Panc1 (cell line): ENCODE data around the gene CDC26. TPM values are rescaled to one million over a fixed set of nuclear protein-coding genes. Genes with fewer than 3 reads are reported as not detected.

Source experiments
- ATAC-seq: fragments of 200-7000 bp; cut with Tn5 transposase; 2 replicates; pipeline ENCODE4 v1.9.1; 2020; ENCODE audit warnings: mild to moderate bottlenecking, moderate library complexity
- BruUV-seq: library from RNA; stranded (reverse); fragments of 400-500 nt; replicated peaks from 2 replicates; lab custom pipeline; 2021; lab: Mats Ljungman, UMichigan
- CTCF ChIA-PET: fragments of 300-600 bp; sonication (Branson Sonifier 250); formaldehyde crosslinking; loops from one replicate; lab custom pipeline; 2022; ENCODE audit warnings: antibody characterized with exemption; lab: Charles Lee
- POLR2A ChIA-PET: fragments of 300-600 bp; sonication (Branson Sonifier 250); formaldehyde crosslinking; loops from one replicate; lab custom pipeline; 2022; ENCODE audit warnings: antibody characterized with exemption; lab: Charles Lee
- DNase-seq: peaks from one replicate; pipeline ENCODE4 v3.0.0-alpha.2; 2010; ENCODE audit warnings: low read depth, low spot score
- H3K27ac ChIP-seq: 2 replicates; pipeline ENCODE4 v1.5.1; 2011; ENCODE audit warnings: mild to moderate bottlenecking, low read length, inconsistent platforms
- H3K27me3 ChIP-seq: fragments of 200-500 bp; sonication (Bioruptor generic); 2 replicates; pipeline ENCODE4 v1.6.0; 2014; ENCODE audit warnings: low read length, inconsistent platforms; ENCODE audit not compliant: control insufficient read depth, insufficient read depth
- H3K36me3 ChIP-seq: fragments of 200-500 bp; sonication (Bioruptor generic); 2 replicates; pipeline ENCODE4 v1.5.1; 2014; ENCODE audit warnings: inconsistent platforms, mild to moderate bottlenecking, low read length, moderate library complexity; ENCODE audit not compliant: control insufficient read depth, insufficient read depth
- H3K4me1 ChIP-seq: 2 replicates; pipeline ENCODE4 v1.5.1; 2011; ENCODE audit warnings: inconsistent platforms, mild to moderate bottlenecking, low read length, moderate library complexity; ENCODE audit not compliant: control insufficient read depth, insufficient read depth
- H3K4me3 ChIP-seq, 2 experiments: 2 replicates each; pipeline ENCODE4 v1.5.1; 2011 to 2012; ENCODE audit warnings: low read depth in 2 of 2, low read length in 2 of 2, mild to moderate bottlenecking in 2 of 2, inconsistent platforms in 1 of 2, moderate library complexity in 1 of 2
- H3K9me3 ChIP-seq: fragments of 200-500 bp; sonication (Bioruptor generic); 2 replicates; pipeline ENCODE4 v1.5.1; 2014; ENCODE audit warnings: low read depth, mild to moderate bottlenecking, inconsistent platforms, low read length, moderate library complexity; ENCODE audit not compliant: control insufficient read depth, insufficient read depth
- POLR2AphosphoS5 ChIP-seq: IDR thresholded peaks from 2 replicates; pipeline ENCODE4 v1.6.1; 2012; ENCODE audit warnings: mild to moderate bottlenecking, low read depth, low read length, moderate library complexity
- SIN3A ChIP-seq: IDR thresholded peaks from 2 replicates; pipeline ENCODE4 v1.6.1; 2012; ENCODE audit warnings: low read depth, mild to moderate bottlenecking, low read length, moderate library complexity, borderline replicate concordance; ENCODE audit not compliant: insufficient read depth
- TCF7L2 ChIP-seq: IDR thresholded peaks from 2 replicates; pipeline ENCODE4 v1.6.1; 2011; ENCODE audit warnings: mild to moderate bottlenecking, low read depth, low read length, inconsistent platforms
- in situ Hi-C: cut with HindIII; loops from 2 replicates; pipeline ENCODE4 v1.10.0; 2016; ENCODE audit warnings: low sequenced_read_pairs, low pct_unique_long_range_greater_than_20kb
- intact Hi-C: fragments of 100-400 bp; cut with micrococcal nuclease; formaldehyde crosslinking; loops from one replicate; pipeline ENCODE4 v1.10.0; 2022; ENCODE audit not compliant: unreplicated experiment
- total RNA-seq: library from RNA; stranded (reverse); gene quantifications from one replicate; pipeline ENCODE4 v1.2.1, GENCODE V29; 2021; ENCODE audit not compliant: unreplicated experiment
- TF ChIP-seq, protein P1 (sequence below), 2 experiments: IDR thresholded peaks; 2 replicates each; pipeline ENCODE4 v1.6.1; 2011 to 2012; ENCODE audit warnings: low read depth in 2 of 2, control low read depth in 1 of 2, low read length in 1 of 2, mild to moderate bottlenecking in 1 of 2, moderate library complexity in 1 of 2; ENCODE audit not compliant: insufficient read depth in 1 of 2
- TF ChIP-seq, protein P2 (sequence below): fragments of 450-650 bp; IDR thresholded peaks from 2 replicates; pipeline ENCODE4 v1.5.1; 2017; ENCODE audit warnings: mild to moderate bottlenecking

CDC26 gene
- total RNA-seq, 1 experiment from 2014 or later, result 19.4 TPM

DNA sequence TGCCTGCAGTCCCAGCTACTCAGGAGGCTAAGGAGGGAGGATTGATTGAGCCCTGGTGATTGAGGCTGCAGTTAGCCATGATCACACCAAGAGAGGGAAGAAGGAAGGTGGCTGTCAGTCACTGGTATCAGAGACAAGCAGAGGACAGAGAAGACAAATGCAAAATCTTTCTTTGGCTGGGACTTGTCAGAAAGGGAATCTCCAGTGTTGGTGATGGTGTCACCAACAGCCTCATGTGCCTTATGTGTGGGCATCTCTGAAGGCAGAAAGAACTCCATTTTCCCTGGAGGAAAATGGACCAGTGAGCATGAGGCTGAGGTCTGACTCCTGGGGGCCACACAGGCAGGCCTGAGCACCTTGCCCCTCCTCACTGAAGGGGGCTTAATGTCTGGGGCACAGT is 39.9 kb upstream of the CDC26 start:
- Histone ChIP-seq H3K27me3 (no peaks in the 10 kb centered on the region), H3K27ac (no peak overlapping the region), H3K4me1 (no peaks in the 10 kb centered on the region), H3K36me3 (no peaks in the 10 kb centered on the region), H3K4me3 (no peak overlapping the region), H3K9me3 (no peaks in the 10 kb centered on the region)
- intact Hi-C loops (no loop called here), in situ Hi-C loops (no loop called here)
- ChIA-PET POLR2A (no interaction called here), CTCF (no interaction called here)
- DNase-seq (no peak), ATAC-seq (no peak)
- BruUV-seq, result no TSS peak
- TF ChIP-seq POLR2AphosphoS5, result no peak
- no peak for TF ChIP-seq SIN3A
- TF ChIP-seq TCF7L2, result no peak
- TF ChIP-seq, protein P1, sequence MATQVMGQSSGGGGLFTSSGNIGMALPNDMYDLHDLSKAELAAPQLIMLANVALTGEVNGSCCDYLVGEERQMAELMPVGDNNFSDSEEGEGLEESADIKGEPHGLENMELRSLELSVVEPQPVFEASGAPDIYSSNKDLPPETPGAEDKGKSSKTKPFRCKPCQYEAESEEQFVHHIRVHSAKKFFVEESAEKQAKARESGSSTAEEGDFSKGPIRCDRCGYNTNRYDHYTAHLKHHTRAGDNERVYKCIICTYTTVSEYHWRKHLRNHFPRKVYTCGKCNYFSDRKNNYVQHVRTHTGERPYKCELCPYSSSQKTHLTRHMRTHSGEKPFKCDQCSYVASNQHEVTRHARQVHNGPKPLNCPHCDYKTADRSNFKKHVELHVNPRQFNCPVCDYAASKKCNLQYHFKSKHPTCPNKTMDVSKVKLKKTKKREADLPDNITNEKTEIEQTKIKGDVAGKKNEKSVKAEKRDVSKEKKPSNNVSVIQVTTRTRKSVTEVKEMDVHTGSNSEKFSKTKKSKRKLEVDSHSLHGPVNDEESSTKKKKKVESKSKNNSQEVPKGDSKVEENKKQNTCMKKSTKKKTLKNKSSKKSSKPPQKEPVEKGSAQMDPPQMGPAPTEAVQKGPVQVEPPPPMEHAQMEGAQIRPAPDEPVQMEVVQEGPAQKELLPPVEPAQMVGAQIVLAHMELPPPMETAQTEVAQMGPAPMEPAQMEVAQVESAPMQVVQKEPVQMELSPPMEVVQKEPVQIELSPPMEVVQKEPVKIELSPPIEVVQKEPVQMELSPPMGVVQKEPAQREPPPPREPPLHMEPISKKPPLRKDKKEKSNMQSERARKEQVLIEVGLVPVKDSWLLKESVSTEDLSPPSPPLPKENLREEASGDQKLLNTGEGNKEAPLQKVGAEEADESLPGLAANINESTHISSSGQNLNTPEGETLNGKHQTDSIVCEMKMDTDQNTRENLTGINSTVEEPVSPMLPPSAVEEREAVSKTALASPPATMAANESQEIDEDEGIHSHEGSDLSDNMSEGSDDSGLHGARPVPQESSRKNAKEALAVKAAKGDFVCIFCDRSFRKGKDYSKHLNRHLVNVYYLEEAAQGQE (IDR thresholded peaks at IDR 0.05; ENCODE audit: insufficient read depth in 1 of 2, low read depth in 2 of 2, low read length in 1 of 2), result no peak
- TF ChIP-seq, protein P2, sequence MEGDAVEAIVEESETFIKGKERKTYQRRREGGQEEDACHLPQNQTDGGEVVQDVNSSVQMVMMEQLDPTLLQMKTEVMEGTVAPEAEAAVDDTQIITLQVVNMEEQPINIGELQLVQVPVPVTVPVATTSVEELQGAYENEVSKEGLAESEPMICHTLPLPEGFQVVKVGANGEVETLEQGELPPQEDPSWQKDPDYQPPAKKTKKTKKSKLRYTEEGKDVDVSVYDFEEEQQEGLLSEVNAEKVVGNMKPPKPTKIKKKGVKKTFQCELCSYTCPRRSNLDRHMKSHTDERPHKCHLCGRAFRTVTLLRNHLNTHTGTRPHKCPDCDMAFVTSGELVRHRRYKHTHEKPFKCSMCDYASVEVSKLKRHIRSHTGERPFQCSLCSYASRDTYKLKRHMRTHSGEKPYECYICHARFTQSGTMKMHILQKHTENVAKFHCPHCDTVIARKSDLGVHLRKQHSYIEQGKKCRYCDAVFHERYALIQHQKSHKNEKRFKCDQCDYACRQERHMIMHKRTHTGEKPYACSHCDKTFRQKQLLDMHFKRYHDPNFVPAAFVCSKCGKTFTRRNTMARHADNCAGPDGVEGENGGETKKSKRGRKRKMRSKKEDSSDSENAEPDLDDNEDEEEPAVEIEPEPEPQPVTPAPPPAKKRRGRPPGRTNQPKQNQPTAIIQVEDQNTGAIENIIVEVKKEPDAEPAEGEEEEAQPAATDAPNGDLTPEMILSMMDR, result no peak

DNA sequence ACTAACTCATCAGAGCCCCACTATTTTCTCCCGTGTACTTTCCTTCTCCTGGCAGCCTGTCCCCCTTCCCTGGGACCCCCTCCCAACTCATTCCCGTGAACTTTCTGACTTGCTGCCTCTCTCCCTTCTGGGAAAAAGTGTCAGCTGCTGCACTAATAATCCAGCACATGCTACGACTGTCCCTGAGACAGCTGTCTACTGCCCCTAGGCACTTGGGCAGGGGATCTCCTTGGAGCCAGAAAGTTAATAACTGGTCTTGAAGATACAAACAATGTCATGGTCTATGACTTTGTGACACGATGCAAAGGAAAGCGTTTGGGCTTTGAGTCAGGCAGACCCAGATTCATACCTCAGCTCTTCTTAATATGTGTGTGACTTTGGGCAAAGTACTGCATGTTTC is 37.9 kb upstream of the CDC26 start:
- ATAC-seq, result no peak
- Histone ChIP-seq H3K9me3 (no peaks in the 10 kb centered on the region), H3K36me3 (no peaks in the 10 kb centered on the region), H3K27me3 (no peaks in the 10 kb centered on the region), H3K4me3 (no peak overlapping the region), H3K27ac (no peak overlapping the region), H3K4me1 (no peaks in the 10 kb centered on the region)
- CTCF ChIA-PET, result no interaction called here
- intact Hi-C loops, result no loop called here
- POLR2A ChIA-PET, result no interaction called here
- DNase-seq, result no peak
- TF ChIP-seq SIN3A (no peak), POLR2AphosphoS5 (no peak), TCF7L2 (no peak)
- TF ChIP-seq, protein P2, result no peak
- TF ChIP-seq, protein P1 (IDR thresholded peaks at IDR 0.05; ENCODE audit: insufficient read depth in 1 of 2, low read depth in 2 of 2, low read length in 1 of 2), result no peak
- in situ Hi-C loops, result no loop called here
- BruUV-seq, result no TSS peak
